Omental fat pad (tissue), 4 donors: ENCODE results near the gene PTGDS. TPM values are rescaled to one million over a fixed set of nuclear protein-coding genes. Genes with fewer than 3 reads are reported as not detected.

Source experiments
- ATAC-seq: fragments of 150-250 bp; one replicate; pipeline ENCODE4 v1.9.1; 2016; ENCODE audit warnings: mild to moderate bottlenecking, moderate library complexity; ENCODE audit not compliant: low FRiP score
- DNase-seq: peaks from one replicate; pipeline ENCODE4 v3.0.0-alpha.2; 2019; ENCODE audit warnings: low spot score
- CTCF ChIP-seq, 3 donors: fragments of 450-650 bp; IDR thresholded peaks; one replicate each; pipeline ENCODE4 v1.5.1; 2016 to 2017; ENCODE audit warnings: antibody characterized with exemption in 3 of 3, mild to moderate bottlenecking in 3 of 3, moderate library complexity in 2 of 3
- total RNA-seq, 4 donors: library from RNA; depleted of rRNA; stranded (reverse); fragments of >200 nt; gene quantifications; one replicate each; pipeline ENCODE4 v1.1.0, GENCODE V29; 2016

Gene PTGDS
- total RNA-seq, 4 donors from 2014 or later: 76.9 to 173 (median 118) TPM

- no peak for TF ChIP-seq CTCF (IDR thresholded peaks at IDR 0.05)
- ATAC-seq (no peak), DNase-seq (no peak)
These were observed 31.9 kb downstream of the PTGDS start for GRCh38 chr9:137009217-137009616.

GRCh38 chr9:137009938-137010732, 32.8 kb downstream of the PTGDS start:
- DNase-seq (no peak), ATAC-seq (no peak)
- TF ChIP-seq CTCF (IDR thresholded peaks at IDR 0.05): no peak

GRCh38 chr9:137011156-137011555, 33.9 kb downstream of the PTGDS start:
- DNase-seq (no peak), ATAC-seq (no peak)
- TF ChIP-seq CTCF (IDR thresholded peaks at IDR 0.05): no peak

GRCh38 chr9:137011907-137012675, 34.8 kb downstream of the PTGDS start:
- ATAC-seq: no peak
- no peak for TF ChIP-seq CTCF (IDR thresholded peaks at IDR 0.05)
- DNase-seq: no peak

- TF ChIP-seq CTCF (IDR thresholded peaks at IDR 0.05): no peak
- no peak for ATAC-seq
These were observed 35.6 kb downstream of the PTGDS start for GRCh38 chr9:137012694-137013570.

GRCh38 chr9:137013571-137013940, 36.3 kb downstream of the PTGDS start:
- DNase-seq (no peak), ATAC-seq (no peak)
- no peak for TF ChIP-seq CTCF (IDR thresholded peaks at IDR 0.05)

More at GRCh38 chr9:137012694-137013570, 35.6 kb downstream of the PTGDS start:
- DNase-seq: no peak
